Transverse colon (tissue), 4 donors: Measurements from ENCODE around the gene SCGB2B2.

ENCODE experiments used
- CTCF ChIP-seq, 5 experiments: fragments of 200-600 bp in 3 of 5; fragments of 450-650 bp in 2 of 5; sonication (generic) in 3 of 5; IDR thresholded peaks; 1 replicate in 2 of 5; 2 replicates in 3 of 5; pipeline ENCODE4 v1.5.1; 2016 to 2017; ENCODE audit warnings: antibody characterized with exemption in 5 of 5, inconsistent platforms in 3 of 5, mild to moderate bottlenecking in 2 of 5, moderate library complexity in 1 of 5
- EP300 ChIP-seq: sonication (generic); formaldehyde crosslinking; IDR thresholded peaks from one replicate; pipeline ENCODE4 v1.6.1; 2017; ENCODE audit warnings: antibody characterized with exemption, low read depth
- POLR2A ChIP-seq: fragments of 450-650 bp; IDR thresholded peaks from one replicate; pipeline ENCODE4 v1.6.1; 2016; ENCODE audit warnings: antibody characterized with exemption, mild to moderate bottlenecking, moderate library complexity
- POLR2AphosphoS5 ChIP-seq, 3 donors: sonication (generic); formaldehyde crosslinking; IDR thresholded peaks; one replicate each; pipeline ENCODE4 v1.6.1; 2016; ENCODE audit warnings: antibody characterized with exemption in 3 of 3

- TF ChIP-seq CTCF (IDR thresholded peaks at IDR 0.05) (no peak), POLR2AphosphoS5 (IDR thresholded peaks at IDR 0.05) (no peak), POLR2A (no peak), EP300 (no peak)
These were observed 11.6 kb upstream of the SCGB2B2 start for GRCh38 chr19:34688592-34688991.
